NCI-H446 (cell line): ENCODE measurements around the gene PLXNA2.

ENCODE experiments used
- DNase-seq, 2 experiments: peaks; one replicate each; lab custom pipeline; 2025; lab: John Stamatoyannopoulos, UW

The PLXNA2 gene

DNA sequence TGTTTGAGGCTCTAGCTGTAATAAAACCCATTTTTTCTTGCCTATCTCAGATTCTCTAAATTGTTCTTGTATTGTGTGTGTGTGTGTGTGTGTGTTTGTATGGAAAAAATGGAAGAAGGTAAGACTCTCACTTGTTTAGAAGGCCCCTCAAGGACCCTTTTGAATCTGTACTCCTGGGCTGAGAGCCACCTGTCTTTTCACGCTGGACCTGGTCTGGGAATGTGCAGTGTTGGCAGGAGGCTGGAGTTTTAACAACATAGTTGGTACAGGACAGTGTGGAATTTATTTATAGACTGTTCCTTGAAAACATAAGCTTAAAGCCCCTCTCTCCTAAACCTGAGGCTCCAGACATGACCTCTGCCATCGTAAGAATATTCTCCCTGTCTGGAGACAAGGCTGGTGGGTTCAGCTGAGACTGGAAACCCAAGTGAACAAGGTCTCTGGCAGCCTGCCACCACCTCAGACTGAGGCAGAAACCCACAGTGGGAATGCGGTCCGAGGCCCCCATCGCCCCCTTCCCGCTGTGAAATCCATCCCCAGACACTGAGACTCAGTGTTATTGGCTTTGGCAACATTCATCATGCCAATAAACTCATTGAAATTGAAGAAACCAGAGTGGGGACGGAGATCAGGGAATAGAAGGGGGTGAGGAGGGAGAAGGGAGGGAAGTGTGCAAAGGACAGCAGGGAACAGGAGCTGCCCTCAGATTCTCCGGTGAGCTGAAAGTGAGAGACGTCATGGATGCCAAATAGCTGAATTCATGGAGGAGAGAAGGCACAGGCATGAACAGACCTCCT is 24.6 kb upstream of the PLXNA2 start:
- peak in 1 of 2 experiments; percentile 30 for DNase-seq

DNA sequence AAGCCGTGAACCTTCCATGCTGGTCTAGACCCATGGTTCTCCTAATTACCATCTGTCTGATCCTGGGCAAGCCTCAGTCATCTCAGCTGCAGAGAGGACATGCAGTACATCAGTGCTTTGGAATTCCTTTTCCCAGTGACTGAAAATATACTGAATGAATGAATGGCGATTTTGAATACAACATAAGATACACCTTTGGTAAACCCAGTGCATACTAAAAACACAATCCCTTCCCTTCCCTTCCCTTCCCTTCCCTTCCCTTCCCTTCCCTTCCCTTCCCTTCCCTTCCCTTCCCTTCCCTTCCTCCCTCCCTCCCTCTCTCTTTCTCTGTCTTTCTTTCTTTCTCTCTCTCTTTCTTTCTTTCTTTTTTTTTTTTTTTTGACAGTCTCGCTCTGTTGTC is 21.3 kb upstream of the PLXNA2 start:
- DNase-seq: peak in 1 of 2 experiments; percentile 17

DNA sequence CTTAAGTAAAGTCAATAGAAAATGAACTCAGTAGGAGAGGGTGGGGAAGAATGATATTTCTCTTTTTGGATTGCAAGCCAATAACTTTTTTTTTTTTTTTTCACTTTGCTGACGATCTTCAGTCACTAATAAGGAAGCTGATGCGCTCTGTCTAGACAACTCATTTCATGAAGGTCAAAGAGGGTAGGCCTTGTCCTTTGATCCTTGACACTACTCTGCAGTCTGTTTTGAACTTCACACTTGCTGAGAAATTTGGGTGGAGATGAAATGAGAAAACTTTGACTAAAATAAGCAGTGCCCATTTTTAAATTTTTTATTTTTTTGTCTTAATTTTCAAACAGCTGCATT is 20.9 kb upstream of the PLXNA2 start:
- no peak for DNase-seq

DNA sequence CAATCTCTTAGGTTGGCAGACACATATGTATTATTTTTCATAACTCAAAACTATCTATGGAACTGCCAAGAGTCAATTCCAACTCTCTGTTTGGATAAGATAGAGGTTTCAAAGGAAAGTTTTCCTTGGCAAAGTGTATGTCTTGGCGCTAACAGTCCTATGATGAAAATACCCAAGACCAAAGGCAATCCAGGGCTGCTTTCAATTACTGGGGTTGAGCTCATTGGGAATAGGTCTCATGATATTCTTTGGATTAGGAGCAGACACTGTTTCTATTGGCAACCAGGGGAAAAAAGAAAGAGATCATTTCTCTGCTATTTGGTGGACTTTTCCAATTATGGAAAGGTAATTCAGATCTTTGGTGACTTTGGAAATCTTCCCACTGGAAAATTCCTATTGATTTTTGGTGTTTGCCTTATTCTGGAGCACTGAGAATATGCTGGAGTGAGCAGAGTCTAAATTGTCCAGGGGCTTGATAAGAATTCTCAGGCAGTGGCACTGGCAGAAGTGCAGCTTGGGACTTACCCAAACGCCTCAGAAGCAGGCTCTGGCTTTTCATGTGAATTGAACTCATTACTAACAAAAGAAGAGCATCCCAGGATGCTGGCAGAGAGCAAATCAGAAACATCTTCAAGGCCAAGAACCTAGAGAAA is 20.4 kb upstream of the PLXNA2 start:
- DNase-seq: peak; percentile 78 to 86

DNA sequence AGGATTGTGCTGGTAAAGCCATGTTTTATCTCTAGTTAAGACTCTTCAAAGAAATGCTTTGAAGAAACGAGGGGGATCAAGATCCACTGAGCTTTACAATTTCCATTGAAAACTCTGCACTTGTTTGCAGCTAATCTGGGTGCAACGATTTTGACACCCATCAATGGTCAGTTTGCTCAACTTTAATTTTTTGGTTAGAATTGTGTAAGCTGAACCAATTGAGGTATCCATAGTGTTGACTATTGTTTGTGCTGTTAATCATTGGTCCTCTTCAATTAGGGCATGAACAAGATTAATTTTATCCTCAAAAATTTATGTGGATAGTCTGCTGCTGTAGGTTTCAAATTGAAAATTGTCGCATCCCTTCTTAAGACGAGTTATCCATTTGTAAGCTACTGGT is 17.7 kb upstream of the PLXNA2 start:
- DNase-seq: no peak

DNA sequence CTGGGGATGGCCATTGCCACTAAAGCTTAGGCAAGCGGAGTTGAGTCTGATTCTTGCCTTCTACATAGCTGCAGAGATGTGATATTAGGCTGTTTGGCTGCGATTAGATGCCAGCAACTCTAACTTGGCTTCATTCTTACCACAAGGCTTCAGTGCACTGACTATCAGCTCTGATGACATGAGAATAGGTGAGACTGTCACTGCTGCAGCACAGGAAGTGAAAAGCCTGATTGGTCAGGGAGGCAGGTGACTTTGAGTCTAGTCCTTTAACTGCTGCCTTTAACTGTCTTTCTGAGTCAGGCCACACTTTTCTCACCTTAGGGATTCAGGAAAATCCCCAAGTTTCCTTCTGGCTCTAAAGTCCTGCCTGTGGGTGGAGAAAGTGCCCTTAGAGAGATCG is 14.1 kb upstream of the PLXNA2 start:
- DNase-seq: no peak

DNA sequence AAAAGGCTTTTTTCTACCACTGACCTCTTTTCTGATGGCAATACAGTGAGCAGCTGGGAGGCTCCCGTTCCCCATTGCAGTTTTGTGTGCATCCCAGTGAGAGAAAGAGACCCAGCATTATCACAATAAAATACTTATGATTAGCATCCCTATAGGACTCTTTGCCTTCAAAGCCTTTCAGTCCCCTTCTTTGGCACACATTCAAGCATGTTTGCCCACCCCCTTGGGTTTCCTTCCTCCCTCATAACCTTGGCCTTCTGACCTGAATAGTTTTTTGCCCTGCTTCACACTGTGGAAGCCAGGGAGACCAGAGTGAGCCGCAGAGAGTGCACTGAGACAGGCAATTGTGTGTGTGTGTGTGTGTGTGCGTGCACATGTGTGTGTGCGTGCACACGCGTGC is 13.2 kb upstream of the PLXNA2 start:
- DNase-seq: no peak

DNA sequence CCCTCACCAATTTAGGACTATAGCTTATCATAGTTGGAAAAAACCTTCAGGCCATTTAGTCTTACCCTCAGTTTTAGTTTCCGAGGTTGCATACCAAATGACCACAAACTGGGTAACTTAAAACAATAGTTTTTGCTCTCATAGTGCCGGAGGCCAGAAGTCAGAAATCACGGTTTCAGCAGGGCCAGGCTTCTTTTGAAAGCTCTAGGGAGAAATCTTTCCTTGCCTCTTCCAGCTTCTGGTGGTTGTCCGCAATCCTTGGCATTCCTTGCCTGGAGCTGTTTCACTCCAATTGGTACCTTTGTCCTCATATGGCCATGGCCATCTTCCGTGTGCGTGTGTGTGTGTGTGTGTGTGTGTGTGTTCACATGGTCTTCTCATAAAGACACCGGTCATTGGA is 12.4 kb upstream of the PLXNA2 start:
- no peak for DNase-seq

DNA sequence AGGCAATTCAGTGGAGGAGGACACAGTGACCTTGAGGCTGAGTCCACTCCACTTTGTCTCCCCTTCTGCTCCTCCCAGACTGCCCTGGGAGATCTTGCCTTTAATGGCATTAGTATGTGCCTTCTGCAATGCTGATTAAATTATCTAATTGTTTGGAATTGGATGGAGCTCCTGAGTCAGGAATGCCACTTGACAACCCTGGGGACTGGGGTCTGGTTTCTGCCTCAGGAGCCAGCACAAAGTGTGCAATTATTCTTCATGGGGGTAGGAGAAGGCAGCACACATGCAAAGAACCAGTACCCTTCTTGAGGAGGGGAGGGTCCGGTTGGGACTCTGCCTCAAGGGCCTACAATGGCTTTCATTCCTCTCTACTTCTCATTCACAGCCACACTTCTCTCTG is 11.9 kb upstream of the PLXNA2 start:
- DNase-seq: no peak

DNA sequence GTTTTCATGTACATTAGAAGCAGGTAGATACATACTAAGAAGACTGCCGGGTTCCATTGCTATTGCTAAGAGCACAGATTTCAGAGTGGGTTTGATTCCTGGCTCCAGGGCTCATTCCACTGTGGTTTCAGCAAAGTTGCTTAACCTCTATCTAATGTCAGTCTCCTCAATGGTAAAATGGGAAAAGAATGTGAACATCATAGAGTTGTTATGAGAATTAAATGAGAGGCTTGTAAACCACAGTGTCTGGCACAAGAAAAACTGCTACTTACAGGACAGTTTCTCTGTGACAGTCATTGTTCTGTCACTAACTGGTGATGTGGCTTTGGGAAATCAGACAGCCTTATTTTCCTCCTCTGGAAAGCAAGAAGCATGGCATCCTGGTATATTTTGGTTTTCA is 10.7 kb upstream of the PLXNA2 start:
- no peak for DNase-seq

DNA sequence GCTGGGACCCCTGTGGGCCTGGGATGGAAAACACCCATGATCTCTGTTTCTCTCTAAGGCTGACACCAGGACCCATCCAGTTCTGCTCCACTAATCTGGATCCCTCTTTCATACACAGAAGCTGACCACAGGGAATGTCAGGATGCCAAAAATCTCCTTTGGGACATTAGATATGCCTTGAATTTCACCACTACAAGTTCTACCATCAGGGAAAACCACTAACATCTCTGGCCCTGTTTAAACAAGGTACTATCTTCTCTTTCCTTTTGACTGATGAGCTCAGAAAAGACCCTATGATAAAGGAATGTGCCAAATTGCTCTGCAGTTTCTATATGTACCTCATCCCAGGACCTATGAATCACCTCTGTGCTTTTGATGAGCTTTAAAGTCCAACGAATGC is 10.2 kb upstream of the PLXNA2 start:
- no peak for DNase-seq

DNA sequence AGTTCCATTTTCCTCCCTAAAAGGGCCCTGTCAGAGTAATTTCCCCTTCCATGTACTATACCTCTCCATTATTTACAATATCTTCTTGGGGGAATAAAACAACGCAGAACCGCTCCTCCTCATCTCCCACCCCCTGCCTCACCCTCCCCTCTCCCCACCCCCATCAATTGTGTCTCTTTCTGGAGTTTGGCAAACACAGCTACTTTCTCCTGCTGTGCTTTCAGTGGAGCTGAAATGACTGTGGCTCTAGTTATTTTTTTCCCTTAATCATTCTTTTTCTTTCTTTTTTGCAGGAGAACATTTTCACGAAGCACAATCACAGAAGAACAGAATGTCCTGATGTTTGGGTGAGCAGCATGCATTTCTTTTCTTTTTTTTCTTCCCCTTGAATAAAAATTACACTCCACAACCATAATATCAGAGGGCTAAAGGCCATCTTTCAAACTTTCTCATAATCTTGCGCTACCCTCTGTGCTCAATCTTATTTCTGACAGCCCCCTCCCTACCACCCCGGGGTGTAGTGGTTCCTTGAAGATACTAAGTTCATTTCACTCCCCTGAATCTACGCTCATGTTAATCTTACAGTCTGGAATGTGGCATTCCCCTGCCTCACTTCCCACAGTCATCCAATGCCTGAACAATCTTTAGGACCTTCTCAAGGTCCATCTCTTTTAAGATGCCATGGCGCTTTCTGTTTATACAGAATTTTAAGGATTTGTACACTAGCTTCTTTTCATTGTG is 8.8 kb upstream of the PLXNA2 start:
- no peak for DNase-seq

DNA sequence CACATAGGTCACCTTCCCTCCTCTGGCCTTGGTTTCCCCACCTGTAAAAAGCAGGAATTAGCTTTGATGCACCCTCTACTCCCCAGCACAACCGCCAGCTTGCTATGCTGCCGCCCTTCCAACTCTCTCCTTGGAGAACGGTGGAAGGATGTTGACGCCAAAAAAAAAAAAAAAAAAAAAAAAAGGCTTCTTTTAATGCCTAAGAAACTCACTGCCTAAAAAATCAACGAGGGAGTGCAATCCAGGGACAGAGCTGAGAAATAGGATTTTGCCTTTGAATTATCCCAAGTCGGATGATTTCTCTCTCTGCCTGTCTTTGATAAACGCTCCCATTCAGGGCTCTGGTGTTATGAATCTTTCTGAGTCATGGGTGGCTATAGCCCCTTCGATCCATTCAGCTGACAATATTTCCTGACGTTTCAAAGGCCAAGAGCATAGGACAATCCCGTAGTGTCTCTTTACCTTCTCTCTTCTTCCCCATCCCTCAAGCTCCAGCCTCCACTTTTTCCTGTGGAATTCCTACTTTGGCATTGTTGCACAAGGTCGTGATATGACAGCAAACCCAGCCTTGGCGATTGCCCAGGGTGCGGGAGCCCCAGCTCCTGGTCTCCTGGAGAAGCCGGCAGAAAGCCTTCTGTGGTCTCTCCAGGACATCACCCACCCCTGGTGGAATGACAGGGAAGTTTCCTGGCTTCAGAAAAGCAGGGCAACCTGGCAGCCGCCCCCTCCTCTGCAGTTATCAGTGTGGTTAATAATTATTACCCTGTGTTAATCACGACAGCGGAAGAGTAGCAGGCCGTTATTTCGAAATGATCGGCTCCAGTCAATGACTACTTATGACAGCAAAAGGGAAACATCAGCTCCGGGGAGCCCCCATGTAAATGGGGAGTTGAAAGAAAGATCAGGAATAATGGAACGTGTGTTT is 8.0 kb upstream of the PLXNA2 start:
- no peak for DNase-seq

DNA sequence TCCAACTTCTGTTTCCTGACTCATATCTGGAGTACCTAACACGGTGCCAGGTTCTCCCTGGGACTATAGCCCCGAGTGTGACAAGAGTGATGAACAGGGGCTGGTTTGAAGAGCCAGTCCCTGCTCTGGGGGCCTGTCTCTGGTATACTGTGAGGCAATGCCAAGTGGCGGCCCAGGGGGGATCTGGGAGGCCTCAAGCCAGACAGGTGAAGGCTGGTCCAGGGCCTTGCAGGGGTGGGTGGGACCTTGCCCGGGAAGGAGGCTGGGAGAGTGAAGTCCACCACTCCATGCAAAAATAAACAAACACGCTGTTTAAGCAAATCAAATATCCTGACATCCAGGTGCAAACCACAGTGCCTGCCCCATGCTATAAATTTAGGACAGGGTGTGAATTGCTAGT is 6.8 kb upstream of the PLXNA2 start:
- DNase-seq: no peak

DNA sequence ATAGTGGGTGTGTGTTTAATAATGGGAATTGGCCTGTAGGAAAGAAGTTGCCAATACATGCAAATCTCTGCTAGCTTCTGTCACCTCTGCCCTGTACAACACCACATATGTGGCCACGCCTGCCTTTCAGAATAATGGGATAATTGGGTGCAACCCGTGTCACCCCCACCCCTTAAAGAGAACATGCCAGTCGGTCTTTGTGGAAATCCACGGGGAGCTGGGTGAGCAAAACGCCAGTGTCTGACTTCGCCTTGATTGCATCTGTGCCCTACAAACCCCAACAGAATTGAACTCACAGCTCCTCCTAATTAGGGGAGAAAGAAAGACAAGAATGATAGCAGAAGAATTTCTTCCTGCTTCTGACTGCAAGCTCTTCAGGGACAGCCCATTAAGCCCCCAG is 6.4 kb upstream of the PLXNA2 start:
- no peak for DNase-seq

DNA sequence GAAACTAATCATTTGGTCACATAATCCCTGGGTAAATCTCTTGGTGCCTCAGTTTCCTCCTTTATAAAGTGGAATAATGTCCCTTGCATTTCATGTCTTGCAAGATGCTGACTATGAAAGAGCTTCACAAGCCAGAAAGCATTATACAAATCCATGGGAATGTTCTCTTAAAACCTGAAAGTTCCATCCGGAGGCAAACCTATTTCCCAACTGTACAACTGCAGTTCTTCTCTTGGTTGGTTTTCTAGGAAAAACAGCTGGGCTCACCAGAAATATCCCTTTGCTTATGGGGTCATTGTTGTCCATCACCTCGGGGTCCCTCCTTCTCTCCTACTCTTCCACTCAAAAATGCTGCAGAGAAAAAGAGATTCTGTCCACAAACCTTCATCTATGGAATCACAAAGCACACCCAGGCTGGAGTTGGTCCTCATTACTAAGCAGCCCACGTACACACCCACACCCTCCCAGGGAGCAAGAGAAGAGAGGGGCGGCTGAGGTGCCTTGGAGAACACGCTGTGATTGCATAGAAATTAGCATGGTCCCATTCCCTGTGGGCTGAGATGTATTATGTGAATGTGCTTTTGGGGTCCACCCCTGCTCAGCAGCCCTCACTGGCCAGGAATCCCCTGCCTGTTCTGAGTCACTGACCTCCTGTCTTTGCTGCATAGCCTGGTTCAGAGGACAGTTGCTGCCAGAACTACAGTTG is 5.0 kb upstream of the PLXNA2 start:
- DNase-seq: no peak

DNA sequence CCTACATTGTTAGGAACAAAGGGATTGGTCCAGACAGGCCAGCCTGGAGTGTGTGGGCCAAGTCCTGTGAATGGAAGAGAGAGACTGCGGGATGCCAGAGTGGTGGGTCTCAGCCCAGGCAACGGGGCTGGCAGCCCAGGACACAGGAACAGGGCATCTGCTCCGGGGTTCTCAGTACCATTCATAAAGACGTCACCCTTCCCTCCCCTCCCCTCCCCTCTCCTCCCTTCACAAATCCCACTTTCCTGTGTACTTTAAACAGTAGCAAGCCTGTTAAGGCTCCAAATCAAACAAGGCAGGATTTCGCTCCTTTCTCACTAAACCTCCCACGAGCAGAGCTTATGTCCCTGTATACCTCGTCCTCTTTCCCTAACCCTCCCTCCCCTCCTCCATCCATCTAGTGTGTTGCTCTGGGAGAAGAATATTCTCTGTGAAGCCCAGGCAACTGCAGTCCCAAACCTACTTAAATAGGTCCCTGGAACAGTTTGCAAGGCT is 4.2 kb upstream of the PLXNA2 start:
- DNase-seq: no peak

DNA sequence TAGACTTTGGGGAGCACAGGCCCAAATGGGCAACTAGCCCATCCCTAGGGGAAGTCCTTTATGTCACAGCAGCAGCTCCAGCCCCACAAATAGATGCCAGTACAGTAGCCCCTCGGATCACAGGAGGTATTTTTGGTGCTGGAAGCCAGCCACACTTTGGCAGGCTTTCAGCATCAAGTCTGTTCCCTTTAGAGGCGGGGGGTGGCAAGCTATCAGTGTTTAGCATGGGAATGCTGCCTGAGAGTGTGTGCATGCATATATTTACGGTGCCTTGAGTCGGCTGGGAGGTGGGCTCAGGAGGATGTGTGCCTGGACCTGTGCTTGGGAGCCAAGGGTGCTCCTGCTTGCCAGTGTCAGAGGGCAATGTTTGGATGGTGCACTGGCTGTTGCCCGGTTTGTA is 3.5 kb upstream of the PLXNA2 start:
- DNase-seq: peak in 1 of 2 experiments; percentile 59

DNA sequence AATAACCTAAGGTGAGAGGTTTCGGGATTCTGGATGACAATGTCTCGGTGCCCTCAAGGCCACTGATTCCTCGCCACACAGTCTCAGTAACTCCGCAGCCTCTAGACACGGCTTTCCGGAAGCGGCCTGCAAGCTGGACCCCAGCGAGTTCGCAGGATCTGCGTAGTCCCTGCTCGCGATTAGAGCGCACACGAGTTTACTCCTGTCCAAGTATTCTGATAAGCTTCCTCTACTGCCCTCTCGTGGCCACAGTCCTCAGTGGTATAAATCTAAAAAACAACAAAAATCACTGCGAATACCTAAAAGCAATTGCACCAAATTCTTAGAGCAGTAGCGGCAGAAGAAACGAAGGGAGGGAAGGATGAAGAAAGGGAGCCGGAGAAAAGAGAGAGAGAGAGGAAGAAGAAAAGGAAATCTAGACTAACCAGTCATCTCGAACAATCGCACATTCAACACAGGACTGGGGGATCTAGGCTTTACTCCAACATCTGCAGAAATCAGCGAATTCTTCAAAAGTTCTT is 1.1 kb upstream of the PLXNA2 start:
- peak; percentile 92 to 97 for DNase-seq

DNA sequence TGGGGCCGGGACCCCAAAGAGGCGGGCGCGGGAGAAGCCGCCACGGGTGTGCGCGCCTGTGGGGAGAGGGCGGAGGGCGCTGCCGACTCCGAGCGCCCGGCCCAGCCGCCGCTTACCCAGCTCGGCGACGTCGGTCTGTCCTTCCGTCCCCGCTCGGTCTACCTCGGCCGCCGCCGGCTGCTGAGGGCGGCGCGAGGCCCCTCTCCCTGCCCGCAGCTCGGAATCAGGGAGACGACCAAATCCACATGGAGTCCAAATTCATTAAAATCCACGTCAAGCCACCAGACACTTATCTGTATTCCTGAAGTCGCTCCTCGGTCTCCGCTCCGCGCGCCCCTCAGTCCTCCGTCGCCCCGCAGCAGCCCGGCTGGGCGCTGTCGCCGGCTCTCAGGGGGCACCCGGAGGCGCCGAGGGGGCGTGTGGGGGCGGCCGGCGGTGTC is 637 bp downstream of the PLXNA2 start:
- no peak for DNase-seq

DNA sequence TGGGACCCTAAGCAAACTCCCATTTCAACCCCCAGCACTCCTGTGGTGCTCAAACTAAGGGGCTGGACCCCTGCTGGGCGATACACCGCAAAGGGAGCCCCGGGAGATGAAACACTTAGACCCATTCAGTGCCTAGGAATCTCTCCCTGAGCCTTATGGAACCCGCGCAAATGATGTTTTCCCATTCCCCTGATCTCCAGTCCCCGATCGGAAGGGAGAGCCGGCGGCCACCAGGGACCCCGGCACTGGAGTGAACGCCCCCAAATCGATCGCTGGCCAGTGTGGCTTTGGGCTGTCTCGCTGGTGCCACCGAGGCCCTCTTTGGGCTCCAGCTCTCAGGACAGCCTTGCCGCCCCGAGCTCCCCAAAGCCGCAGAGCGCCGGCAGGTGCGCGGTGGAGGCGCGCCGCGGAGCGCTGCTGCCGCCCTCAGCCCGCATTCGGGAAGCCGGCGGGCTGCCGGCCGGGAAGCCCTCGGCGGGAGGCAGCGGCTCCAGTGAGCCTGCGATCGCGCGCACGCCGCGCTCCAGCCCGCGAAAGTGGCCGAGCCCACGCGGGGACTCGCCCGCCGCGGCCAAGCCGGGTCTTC is 1.1 kb downstream of the PLXNA2 start:
- DNase-seq: peak in 1 of 2 experiments; percentile 50
